DOHH2 (cell line): Measurements from ENCODE around the gene PASK.

Experiments
- H3F3A ChIP-seq: fragments of 200-600 bp; sonication (generic), shearing (Covaris generic); 2 replicates; pipeline ENCODE4 v1.6.0; 2016; ENCODE audit warnings: antibody characterized with exemption, mild to moderate bottlenecking; ENCODE audit not compliant: control insufficient read depth, insufficient read depth
- H3K27ac ChIP-seq: fragments of 200-600 bp; sonication (generic); 2 replicates; pipeline ENCODE4 v1.5.1; 2014; ENCODE audit warnings: low read depth, mild to moderate bottlenecking, low read length, moderate library complexity
- H3K27me3 ChIP-seq: fragments of 200-600 bp; sonication (generic); 2 replicates; pipeline ENCODE4 v1.6.1; 2014; ENCODE audit warnings: mild to moderate bottlenecking, low read length, mixed read lengths; ENCODE audit not compliant: control insufficient read depth
- H3K36me3 ChIP-seq: fragments of 200-600 bp; sonication (generic); 2 replicates; pipeline ENCODE4 v1.6.1; 2014; ENCODE audit warnings: mild to moderate bottlenecking, low read length, moderate library complexity, mixed read lengths; ENCODE audit not compliant: control insufficient read depth
- H3K4me1 ChIP-seq: fragments of 200-600 bp; sonication (generic); 2 replicates; pipeline ENCODE4 v1.6.1; 2014; ENCODE audit warnings: mild to moderate bottlenecking, low read length, mixed read lengths; ENCODE audit not compliant: control insufficient read depth
- H3K4me2 ChIP-seq: fragments of 200-600 bp; sonication (generic); 2 replicates; pipeline ENCODE4 v1.6.0; 2014; ENCODE audit warnings: mild to moderate bottlenecking, low read length, moderate library complexity
- H3K4me3 ChIP-seq: fragments of 200-600 bp; sonication (generic); 2 replicates; pipeline ENCODE4 v1.5.1; 2014; ENCODE audit warnings: mild to moderate bottlenecking, low read length, mixed read lengths
- H3K79me2 ChIP-seq: fragments of 200-600 bp; sonication (generic); 2 replicates; pipeline ENCODE4 v1.6.1; 2014; ENCODE audit warnings: mild to moderate bottlenecking, low read length, mixed read lengths; ENCODE audit not compliant: control insufficient read depth
- H3K9me2 ChIP-seq: fragments of 200-600 bp; sonication (generic); replicated peaks from 2 replicates; pipeline ENCODE4 v1.6.1; 2014; ENCODE audit warnings: mild to moderate bottlenecking, low read length, mixed read lengths; ENCODE audit not compliant: control insufficient read depth
- H3K9me3 ChIP-seq: fragments of 200-600 bp; sonication (generic); 2 replicates; pipeline ENCODE4 v1.6.1; 2014; ENCODE audit warnings: antibody characterized with exemption, low read length, mixed read lengths; ENCODE audit not compliant: control insufficient read depth, insufficient read depth
- H4K20me1 ChIP-seq: fragments of 200-600 bp; sonication (generic); 2 replicates; pipeline ENCODE4 v1.6.0; 2014; ENCODE audit warnings: low read depth, mild to moderate bottlenecking, antibody characterized with exemption, low read length, moderate library complexity; ENCODE audit not compliant: control insufficient read depth, insufficient read depth
- CTCF ChIP-seq: fragments of 200-600 bp; sonication (generic); IDR thresholded peaks from one replicate; pipeline ENCODE4 v1.5.1; 2014; ENCODE audit warnings: antibody characterized with exemption, mild to moderate bottlenecking, low read depth, low read length; ENCODE audit not compliant: poor library complexity, severe bottlenecking
- EZH2phosphoT487 ChIP-seq: fragments of 200-600 bp; sonication (generic); IDR thresholded peaks from 2 replicates; pipeline ENCODE4 v1.6.1; 2017; ENCODE audit warnings: borderline replicate concordance, mild to moderate bottlenecking, antibody characterized with exemption, low read length, moderate library complexity, mixed read lengths

Gene PASK

GRCh38 chr2:241177526-241178334 lies 28.5 kb upstream of the PASK start:
- peaks cover 17% of the 10 kb centered on the region; the same call in 1 of the 2 replicates for H3K36me3 ChIP-seq
- no peak overlapping the region for H3K4me3 ChIP-seq
- TF ChIP-seq EZH2phosphoT487: no peak
- TF ChIP-seq CTCF: no peak

GRCh38 chr2:241173557-241173956 lies 24.3 kb upstream of the PASK start:
- no peaks in the 10 kb centered on the region for H4K20me1 ChIP-seq
- no peaks in the 10 kb centered on the region for H3K79me2 ChIP-seq
- H3K9me2 ChIP-seq: no peaks in the 10 kb centered on the region
- H3K27ac ChIP-seq: no peak overlapping the region
- H3K4me2 ChIP-seq: no peak overlapping the region
- no peaks in the 10 kb centered on the region for H3K27me3 ChIP-seq
- H3K4me1 ChIP-seq: no peaks in the 10 kb centered on the region
- H3K36me3 ChIP-seq: peaks cover 37% of the 10 kb centered on the region
- no peak for TF ChIP-seq CTCF
- no peak for TF ChIP-seq EZH2phosphoT487
- H3K9me3 ChIP-seq: peaks cover 13% of the 10 kb centered on the region; the same call in 1 of the 2 replicates
- no peaks in the 10 kb centered on the region for H3F3A ChIP-seq
- H3K4me3 ChIP-seq: no peak overlapping the region

More at GRCh38 chr2:241177526-241178334, 28.5 kb upstream of the PASK start:
- H3K79me2 ChIP-seq: no peaks in the 10 kb centered on the region
- no peaks in the 10 kb centered on the region for H4K20me1 ChIP-seq
- H3K9me2 ChIP-seq: no peaks in the 10 kb centered on the region
- H3F3A ChIP-seq: no peaks in the 10 kb centered on the region
- H3K27me3 ChIP-seq: no peaks in the 10 kb centered on the region
- no peak overlapping the region for H3K4me2 ChIP-seq
- H3K4me1 ChIP-seq: no peaks in the 10 kb centered on the region
- no peaks in the 10 kb centered on the region for H3K9me3 ChIP-seq
- H3K27ac ChIP-seq: no peak overlapping the region

- Histone ChIP-seq H3K4me2 (no peak overlapping the region), H3K79me2 (no peaks in the 10 kb centered on the region), H3K36me3 (peaks cover 66% of the 10 kb centered on the region), H3K9me2 (no peaks in the 10 kb centered on the region), H3K4me1 (no peaks in the 10 kb centered on the region), H3K4me3 (no peak overlapping the region), H3K9me3 (peaks cover 13% of the 10 kb centered on the region; the same call in 1 of the 2 replicates), H3K27me3 (no peaks in the 10 kb centered on the region), H3F3A (no peaks in the 10 kb centered on the region), H3K27ac (no peak overlapping the region), H4K20me1 (no peaks in the 10 kb centered on the region)
- no peak for TF ChIP-seq CTCF
- TF ChIP-seq EZH2phosphoT487: no peak
These were observed 19.1 kb upstream of the PASK start for GRCh38 chr2:241168366-241168765.
